Hippocampal formation (tissue), 2 donors: ENCODE measurements around the gene MOCS2.

Experiments used
- DNase-seq, 2 donors: peaks; one replicate each; lab custom pipeline; 2025; lab: John Stamatoyannopoulos, UW

Gene MOCS2

DNA sequence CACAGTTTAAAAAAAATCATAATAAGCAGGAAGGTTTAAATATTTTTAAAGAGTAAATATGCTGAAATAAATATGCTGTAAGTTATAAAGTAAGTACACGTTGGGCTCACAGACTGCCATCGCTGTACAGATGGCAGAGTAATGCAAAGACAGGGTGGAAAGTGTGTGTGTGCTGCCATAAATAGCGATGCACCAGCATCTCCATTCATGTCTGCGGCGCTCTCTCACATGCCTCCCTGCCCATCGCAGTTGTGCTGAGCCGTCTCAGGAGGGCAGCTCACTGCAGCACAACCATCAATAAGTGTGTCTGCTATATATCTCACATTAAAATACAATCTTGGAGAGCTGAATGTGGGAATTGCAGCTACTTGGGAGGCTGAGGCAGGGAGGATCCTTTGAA lies 14.3 kb downstream of the MOCS2 start:
- no peak for DNase-seq

- DNase-seq = no peak
These were observed 17.3 kb downstream of the MOCS2 start for GRCh38 chr5:53092242-53092641.

- no peak for DNase-seq
These were observed 18.3 kb downstream of the MOCS2 start for GRCh38 chr5:53091289-53091688.

DNA sequence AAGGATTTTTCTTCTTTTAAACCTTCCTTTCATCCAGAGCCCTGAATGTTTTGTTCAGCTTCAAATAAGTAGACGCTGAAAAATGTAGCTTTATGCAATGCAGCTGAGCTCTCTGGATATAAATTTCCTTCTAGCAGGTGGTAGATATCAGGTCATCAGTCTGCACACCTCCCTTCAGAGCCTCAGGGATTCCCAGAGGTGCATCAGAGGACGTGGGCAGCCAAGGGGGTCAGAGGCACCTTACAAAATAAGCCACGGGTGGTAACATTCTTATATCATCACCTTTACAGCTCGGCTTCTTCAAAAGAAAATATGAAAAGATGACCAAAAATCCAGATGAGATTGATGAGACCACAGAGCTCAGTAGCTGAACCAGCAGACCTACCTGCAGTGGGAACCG lies 19.3 kb downstream of the MOCS2 start:
- no peak for DNase-seq

DNA sequence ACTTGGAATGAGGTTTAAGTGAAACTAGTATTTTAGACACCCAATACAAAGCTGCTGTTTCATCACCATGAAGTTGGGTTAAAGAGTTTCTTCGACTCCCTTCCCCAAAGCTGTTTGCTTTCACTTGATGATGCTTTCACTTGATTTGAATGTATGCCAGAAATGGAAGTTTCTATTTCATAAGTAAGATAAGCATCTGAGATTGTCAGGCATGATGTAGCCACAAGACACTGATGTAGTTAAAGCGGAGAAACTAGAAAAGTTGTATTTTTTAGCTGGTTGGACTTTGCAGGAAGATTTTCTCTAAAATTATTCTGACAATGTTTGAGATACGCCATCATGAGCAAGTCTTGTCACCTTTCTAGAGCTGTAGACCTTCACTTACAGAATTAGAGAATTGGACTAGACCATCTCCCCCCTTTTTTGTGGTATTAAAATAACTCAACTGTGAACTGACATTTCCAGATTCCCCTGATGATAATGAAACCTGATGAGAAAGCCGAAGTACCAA lies 20.0 kb downstream of the MOCS2 start:
- DNase-seq = no peak

GRCh38 chr5:53087621-53088121 lies 21.9 kb downstream of the MOCS2 start:
- DNase-seq = peak; percentile 64 to 93

DNA sequence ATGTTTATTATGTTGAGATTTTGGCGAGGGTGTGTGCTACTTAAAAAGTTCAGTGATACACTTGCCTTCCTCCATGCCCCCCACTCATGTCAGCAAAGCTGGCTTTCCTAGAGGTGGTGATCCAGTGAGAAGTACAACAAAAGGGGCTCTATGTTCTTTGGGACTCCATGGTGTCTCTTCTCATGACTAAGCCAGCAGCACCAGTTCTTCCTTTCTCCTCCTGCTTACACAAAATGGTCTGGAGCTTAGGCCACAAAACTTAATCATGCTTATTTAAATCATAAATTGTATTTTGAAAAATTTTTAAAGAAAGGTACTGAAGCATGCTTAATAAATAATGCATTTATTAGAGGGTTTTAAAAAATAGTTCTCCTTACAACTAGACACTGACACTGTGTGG lies 22.4 kb downstream of the MOCS2 start:
- DNase-seq = no peak

DNA sequence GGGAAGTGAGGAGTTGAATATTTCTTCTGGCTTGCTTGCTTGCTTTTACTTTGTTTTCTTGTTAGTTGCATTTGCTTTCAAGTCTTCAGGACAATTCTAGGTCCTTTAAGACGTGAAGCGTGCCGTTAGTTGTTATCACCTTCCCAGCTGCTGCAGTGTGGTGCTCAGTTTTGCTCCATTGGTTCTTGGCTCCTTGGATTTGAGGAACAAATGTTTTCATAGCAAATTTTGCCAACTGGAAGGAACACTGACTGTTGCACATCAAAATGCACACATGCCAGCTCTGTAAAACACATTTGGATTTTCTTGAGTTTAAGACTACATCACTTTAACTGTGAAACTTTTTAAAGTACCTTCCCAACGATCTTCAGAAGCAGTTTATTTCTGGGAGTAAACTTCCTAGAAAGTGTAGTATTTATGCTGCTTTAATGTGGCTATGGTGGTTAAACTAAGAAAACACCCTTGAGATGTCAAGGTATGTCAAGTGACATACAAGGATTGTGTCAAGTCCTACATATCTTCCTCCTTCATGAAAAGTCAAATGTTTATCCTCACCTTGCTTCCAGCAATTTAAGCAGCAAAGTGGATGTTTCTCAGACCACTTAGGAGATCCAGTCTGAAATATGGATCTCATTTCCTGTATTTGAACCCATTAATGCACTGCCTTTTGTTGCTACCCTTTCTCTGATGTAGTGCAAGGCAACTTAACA lies 24.9 kb downstream of the MOCS2 start:
- no peak for DNase-seq

GRCh38 chr5:53083927-53084326 lies 25.6 kb downstream of the MOCS2 start:
- no peak for DNase-seq

- DNase-seq = no peak
These were observed 29.3 kb downstream of the MOCS2 start for GRCh38 chr5:53080271-53080670.

DNA sequence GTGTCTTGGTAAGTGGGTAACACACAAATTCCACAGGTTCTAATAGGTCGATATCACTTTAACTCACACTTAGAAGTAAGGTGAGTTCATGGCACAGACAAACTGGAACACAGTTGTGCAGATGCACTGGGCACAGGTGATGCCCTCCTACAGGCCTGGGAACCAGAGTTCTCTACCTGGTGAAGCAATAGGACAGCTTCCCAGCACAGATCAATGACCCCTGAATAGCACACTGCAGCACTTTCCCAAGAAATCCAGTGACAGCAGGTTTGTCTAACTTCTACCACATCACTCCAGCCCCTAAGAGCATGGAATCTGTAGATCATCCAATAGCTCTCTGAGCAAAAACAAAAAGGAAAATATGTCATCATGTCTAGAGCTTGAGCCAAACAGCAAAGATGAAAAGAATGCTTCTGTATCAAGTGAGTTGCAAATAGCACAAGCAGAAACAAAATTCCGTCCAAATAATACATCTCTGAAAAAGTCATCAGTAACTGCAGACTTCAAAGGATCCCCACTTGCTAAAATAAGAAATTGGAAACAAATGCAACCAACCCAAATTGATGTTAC lies 33.5 kb downstream of the MOCS2 start:
- DNase-seq = no peak

GRCh38 chr5:53073348-53073747 lies 36.2 kb downstream of the MOCS2 start:
- no peak for DNase-seq

DNA sequence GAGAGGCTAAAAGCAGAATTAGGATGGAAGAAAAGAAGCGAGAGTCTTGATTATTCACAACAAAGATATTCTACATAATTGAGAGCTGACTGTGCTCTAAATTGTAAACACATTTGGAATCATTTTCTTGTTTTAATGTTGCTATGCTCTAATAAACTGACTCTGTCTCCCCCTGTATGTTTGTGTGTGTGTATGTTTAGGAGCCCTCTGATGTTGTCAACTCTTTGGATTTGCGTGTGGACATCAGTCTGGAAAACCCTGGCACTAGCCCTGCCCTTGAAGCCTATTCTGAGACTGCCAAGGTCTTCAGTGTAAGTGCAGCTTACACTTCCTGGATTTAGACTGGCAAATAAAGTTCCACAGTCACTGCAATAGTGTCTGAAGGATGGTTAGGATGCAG lies 37.8 kb downstream of the MOCS2 start:
- DNase-seq = no peak

- no peak for DNase-seq
These were observed 38.3 kb downstream of the MOCS2 start for GRCh38 chr5:53071298-53071697.

GRCh38 chr5:53069626-53070025 lies 39.9 kb downstream of the MOCS2 start:
- DNase-seq = no peak

DNA sequence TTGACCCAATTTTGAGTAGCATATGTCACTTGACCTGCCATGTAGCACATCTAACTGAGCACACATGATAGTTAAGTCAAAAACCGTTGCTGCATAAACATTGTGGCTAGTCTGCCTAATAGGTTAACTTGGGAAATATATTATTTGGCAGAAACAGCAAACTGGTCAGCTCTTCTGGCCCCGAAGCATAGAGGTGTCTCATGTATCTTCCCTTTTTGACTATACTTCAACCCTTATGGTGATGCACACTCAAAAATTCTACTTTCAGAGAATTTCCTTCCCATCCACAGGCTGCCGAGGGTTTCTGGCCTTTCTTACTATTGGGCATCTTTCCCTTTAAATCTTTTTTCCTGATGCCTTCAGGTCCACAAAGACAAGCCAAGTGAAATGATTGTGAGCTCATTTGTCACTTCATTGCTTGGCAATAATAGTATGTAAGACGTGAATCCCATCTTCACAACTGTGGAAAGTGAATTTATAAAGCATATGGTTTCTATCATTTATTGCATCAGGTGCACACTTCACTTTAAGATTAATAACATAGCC lies 41.2 kb downstream of the MOCS2 start:
- no peak for DNase-seq

GRCh38 chr5:53067641-53068040 lies 41.9 kb downstream of the MOCS2 start:
- DNase-seq = no peak

- no peak for DNase-seq
These were observed 43.5 kb downstream of the MOCS2 start for GRCh38 chr5:53066088-53066487.

DNA sequence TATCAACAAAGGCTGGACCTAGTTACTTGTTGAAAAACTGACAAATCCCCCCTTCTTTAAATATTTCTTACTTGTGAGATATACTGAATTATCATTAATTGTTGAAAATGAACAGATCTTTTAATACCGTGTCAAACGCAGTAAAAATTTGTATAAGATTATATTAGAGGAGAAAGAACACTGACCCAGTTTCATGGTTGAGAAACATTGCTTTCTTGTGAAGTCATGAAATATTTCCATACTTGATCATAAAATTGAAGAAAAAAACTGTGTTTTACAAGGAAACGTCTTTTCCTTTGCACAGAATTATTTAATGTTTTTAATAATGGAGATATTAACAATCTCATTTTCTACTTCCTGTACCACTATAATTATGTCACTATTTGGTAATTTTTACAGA lies 45.8 kb downstream of the MOCS2 start:
- DNase-seq = no peak

GRCh38 chr5:53063176-53063575 lies 46.4 kb downstream of the MOCS2 start:
- DNase-seq = no peak

GRCh38 chr5:53059281-53059680 lies 50.3 kb downstream of the MOCS2 start:
- DNase-seq = no peak

DNA sequence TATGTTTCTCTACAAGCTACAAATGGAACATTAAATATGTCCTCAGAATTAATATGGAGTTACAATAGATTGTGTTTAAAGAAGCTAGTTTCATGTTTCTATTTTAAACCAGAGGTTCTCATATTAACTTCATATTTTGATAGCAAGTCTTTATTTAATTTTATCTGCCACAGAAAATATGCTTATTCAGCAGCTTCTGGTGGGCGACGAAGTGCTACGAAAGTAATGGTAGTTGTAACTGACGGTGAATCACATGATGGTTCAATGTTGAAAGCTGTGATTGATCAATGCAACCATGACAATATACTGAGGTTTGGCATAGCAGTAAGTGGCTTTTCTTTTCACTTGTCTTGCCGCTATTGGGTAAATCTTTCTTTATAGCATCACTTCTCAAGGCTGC lies 54.2 kb downstream of the MOCS2 start:
- no peak for DNase-seq

- no peak for DNase-seq
These were observed 56.2 kb downstream of the MOCS2 start for GRCh38 chr5:53053364-53053763.
